ENCODE measurements around the gene PRKG2. TPM values are rescaled to one million over a fixed set of nuclear protein-coding genes. Genes with fewer than 3 reads are reported as not detected.

Gene PRKG2
- total RNA-seq, 1 donor from 2014 or later = 0.32 TPM

DNA sequence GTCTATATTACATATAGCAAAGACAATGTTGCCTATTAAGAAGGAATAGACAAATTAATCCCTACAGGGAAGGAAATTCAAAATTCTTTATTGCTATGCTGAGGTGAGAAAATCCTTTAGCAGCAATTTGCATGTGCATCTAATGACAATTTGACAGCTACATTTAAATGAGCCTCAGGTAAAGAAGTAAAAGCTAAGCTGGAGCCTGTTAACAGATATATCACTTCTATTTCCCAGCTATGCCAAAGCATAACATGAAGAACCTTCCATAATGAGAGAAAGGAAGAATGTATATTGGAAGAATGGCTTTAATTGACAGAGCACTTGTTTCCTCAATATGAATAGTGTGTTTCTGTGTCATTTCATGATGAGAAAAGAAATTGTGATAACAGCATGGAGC, 112.9 kb downstream of the PRKG2 start:
- DNase-seq (ENCODE audit: low read depth) = no peak

- DNase-seq (ENCODE audit: low read depth) = no peak
Measured at GRCh38 chr4:81096566-81096965, 118.5 kb downstream of the PRKG2 start.

DNA sequence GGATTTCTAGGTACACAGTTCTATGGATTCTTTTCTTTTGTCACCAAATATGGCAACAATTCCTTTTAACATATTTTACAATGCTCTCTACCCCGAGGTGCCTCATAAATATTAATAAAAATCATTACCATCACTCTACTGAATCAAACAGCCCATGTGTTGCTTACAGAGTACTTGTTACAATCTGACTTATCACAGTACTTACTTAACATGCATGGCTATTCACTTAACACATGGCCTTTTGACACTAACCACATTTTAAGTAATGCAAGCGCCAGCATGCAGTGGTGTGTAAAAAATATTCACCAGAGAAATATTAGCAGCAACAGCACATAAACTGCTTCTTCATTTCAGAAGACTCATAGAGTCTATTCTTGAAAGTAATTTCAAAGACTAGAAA, 119.6 kb downstream of the PRKG2 start:
- DNase-seq (ENCODE audit: low read depth) = no peak

DNA sequence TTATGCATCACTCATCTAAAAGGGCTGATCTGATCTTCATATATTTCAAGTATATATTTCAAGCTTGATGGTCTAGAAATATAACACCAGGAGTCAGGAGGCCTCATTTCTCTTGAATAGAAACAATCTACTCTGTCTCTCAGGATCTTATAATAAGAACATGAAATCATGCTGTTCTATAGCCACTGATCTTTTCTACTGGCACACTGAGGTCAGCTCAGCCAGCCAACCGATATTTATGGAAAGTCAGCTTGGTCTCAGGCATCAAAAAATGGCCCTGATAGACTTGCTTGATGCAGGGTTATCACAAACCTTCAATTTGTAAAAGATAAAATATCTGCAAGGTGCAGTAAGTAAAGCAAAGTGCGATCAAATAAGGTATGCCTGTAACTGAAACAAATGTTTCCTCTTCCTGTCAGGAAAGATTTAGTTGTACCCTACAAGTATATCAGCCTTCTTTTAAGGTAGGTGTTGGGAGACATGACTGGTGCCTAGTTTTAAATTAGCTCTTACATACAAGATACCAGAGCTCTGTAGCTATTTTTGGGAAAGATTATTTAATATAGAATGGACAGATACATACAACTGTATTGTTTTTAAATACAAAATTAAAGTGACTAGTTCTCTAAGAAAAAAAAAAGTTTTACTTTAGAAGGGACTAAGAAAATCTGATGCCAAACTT, 121.2 kb downstream of the PRKG2 start:
- no peak for DNase-seq (ENCODE audit: low read depth)

GRCh38 chr4:81085979-81086378, 129.0 kb downstream of the PRKG2 start:
- no peak for DNase-seq (ENCODE audit: low read depth)

GRCh38 chr4:81085291-81085690, 129.7 kb downstream of the PRKG2 start:
- DNase-seq (ENCODE audit: low read depth) = no peak

DNA sequence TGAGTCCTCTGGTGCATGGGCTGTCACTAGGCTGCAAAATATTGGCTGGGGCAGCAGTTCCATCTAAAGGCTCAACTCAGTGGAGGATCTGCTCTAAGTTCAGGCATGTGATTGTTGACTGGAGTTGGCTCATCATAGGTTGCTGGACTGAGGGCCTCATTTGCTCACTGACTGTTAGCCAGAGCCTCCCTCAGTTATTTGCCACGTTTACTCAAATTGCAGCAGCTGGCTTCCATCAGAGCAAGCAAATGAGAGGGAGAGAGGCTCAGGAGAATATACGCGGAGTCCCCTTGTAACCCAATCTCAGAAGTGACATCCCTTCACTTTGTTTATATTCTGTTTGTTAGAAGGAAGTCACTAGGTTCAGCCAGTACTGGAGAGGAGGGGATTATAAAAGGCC, 130.4 kb downstream of the PRKG2 start:
- peak; percentile 13 for DNase-seq (ENCODE audit: low read depth)

DNA sequence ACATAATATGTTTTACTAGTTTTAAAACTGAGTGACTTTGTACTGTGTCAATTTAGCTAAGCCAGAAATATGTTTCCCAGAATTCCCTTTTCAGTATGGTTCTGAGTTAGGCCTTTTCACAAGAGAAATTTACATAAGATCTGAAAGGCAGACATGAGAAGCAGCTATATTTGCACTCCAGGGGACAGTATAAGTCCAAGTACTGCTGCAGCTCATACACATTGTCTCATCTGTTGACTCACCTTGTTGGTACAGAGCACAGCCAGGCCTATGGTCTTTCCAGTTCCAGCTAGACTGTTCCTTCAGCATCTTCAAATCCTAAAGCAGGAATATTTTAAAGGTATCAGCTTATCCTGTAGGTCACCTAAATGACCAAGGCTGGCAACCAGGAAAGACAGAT, 131.0 kb downstream of the PRKG2 start:
- no peak for DNase-seq (ENCODE audit: low read depth)

GRCh38 chr4:81081156-81081555, 133.9 kb downstream of the PRKG2 start:
- no peak for DNase-seq (ENCODE audit: low read depth)

- DNase-seq (ENCODE audit: low read depth) = no peak
Measured at GRCh38 chr4:81071013-81071412, 144.0 kb downstream of the PRKG2 start.

DNA sequence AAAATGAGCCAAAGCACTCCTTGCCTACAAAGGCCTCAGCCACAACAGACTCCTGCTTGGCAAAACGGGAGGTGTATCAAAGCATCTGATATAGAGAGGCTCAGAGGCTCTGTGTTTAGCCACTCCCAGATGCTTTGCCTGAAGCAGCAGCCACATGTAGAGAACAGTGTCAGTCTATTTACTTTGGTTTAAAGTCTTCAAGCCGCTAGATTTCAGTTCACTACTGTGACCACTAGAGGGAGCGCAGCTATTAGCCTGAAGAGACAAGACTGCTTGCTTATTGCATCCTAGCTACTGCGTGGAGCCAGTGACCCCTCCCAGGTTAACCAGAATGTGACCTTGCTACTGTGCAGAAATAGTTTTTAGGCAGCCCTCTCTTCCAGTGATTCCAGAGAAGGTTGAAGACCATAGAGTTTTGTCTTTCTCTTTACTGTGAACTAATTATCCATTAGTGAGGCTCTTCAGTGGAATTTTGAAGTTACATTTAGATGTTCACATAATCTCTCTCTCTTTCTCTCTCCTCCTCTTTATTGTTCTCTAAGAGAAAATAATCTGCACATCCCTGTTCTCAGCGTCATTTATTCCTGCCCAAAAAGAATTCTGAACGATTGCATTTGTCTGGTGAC, 145.2 kb downstream of the PRKG2 start:
- DNase-seq (ENCODE audit: low read depth) = peak; percentile 91

GRCh38 chr4:81065446-81065845, 149.6 kb downstream of the PRKG2 start:
- no peak for DNase-seq (ENCODE audit: low read depth)

DNA sequence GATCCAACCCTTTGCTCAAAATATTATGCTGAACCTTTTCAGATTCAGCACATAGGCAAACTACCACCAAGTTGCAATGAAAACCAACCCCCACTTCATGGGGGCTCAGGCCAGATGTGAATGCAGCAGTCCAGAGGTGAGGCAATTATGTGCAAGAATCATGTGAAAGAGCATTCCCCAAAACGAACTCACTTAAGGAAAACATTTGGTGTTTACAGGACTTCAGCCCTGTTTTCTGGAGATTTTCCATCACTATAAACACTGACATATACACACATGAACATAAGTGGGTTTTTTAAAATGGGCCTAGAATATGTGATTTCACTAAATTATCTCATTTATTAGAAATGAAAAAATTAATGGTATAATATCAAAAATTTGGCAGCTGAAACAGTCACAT, 153.0 kb downstream of the PRKG2 start:
- no peak for DNase-seq (ENCODE audit: low read depth)

- DNase-seq (ENCODE audit: low read depth) = no peak
Measured at GRCh38 chr4:81061344-81061730, 153.7 kb downstream of the PRKG2 start.

DNA sequence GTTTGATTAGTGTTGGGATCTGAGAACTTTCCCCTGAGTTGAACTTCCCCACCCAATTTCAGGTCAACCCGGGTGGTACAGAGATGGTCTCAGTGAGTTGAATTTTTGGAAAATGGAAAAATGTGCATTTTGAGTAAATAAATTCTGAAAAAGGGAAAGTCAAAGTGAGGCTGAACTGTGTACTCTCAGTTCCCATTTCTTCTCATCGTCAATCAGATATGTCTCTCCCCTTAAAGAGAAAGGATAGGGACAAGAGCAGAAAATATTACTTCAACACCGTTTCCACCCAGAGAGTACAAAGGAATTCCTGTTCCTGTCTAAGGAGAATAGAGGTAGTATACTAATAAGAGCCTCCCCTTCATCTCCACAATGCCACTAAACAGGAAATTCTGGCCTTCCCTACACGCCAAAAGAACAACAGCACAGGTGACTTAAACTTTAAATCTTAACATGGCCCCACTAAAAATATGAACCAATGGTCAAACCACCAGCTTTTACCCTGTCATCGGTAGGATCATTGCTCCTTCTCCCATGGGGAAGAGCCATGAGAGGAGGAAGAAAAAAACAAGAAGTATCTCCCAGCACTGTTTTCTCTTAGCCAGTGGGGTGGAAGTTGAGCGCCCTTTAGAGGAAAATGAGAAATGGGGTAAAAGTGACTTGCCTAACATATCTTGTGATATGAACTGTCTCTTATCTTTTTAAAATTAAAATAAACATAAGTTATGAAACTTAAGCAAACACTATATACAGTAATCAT, 154.3 kb downstream of the PRKG2 start:
- no peak for DNase-seq (ENCODE audit: low read depth)

- DNase-seq (ENCODE audit: low read depth) = no peak
Measured at GRCh38 chr4:81058621-81059020, 156.4 kb downstream of the PRKG2 start.

DNA sequence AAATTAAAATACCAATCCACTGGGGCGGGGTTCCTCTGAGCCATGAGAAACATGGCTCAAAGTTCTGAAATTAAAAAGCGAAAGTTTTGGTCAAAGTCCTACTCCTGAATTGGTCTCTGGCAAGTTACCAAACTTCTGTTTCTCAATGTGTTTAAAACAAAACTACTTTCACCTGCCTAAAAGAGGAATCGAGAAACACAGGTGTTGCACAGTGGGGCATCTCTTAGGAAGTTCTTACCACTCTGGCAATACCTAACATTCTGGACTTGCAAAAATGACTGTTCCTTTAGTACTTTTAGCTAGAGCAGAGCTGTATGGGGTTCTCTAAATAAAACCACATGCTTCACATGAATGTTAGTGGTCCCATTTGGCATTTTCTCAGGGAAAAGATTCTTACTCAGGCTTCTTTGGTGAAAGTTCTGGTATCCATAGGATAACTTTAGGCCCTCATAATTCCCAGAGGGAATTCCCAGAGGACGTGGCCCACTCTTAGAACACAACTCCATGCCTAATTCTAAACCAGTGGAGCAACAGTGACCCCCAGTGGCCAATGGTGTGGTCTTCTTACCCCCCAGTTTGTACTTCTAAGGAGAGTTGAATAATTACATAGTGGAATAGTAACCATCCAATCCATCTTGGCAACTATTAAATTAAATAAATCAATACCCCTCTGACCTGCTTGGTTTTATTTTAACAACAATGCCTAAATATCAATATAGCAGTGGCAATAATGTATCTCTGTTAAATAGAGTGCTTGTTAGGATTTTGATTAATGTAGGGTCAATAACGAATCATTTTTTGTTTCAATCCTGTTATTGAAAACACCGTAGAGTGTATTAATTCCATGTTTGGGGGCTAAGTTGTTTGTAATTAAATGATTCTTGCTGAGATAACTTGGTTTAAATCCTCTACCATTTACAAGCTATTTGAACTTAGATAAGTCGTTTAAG, 162.6 kb downstream of the PRKG2 start:
- DNase-seq (ENCODE audit: low read depth) = peak; percentile 80

DNA sequence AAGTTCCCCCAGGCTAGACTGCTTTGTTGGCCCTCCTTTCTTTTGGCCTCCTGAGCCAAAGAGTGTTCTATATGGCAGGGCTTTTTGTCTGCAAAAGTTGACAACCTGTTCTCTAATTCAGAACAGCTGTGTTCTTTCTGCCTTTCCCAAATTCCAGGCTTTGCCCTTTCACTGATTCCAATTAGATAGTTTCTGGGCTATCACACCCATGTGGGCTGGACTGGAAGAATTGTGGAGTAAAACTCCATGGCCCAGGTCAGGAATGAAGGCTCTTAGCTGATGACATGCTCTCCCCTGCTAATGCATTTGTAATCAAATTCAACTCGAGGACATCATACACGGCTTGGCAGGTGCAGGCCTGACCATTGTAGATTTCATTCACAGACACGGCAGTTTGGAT, 165.1 kb downstream of the PRKG2 start:
- DNase-seq (ENCODE audit: low read depth) = no peak

GRCh38 chr4:81049330-81049729, 165.7 kb downstream of the PRKG2 start:
- no peak for DNase-seq (ENCODE audit: low read depth)

GRCh38 chr4:81042578-81043365, 172.2 kb downstream of the PRKG2 start:
- no peak for DNase-seq (ENCODE audit: low read depth)
